SHP77 treated with DMSO at 0.1 percent for 48 hours (cell line): ENCODE measurements around the gene POLE.

Source experiments
- DNase-seq: peaks from one replicate; lab custom pipeline; 2025; lab: John Stamatoyannopoulos, UW

Gene POLE

DNA sequence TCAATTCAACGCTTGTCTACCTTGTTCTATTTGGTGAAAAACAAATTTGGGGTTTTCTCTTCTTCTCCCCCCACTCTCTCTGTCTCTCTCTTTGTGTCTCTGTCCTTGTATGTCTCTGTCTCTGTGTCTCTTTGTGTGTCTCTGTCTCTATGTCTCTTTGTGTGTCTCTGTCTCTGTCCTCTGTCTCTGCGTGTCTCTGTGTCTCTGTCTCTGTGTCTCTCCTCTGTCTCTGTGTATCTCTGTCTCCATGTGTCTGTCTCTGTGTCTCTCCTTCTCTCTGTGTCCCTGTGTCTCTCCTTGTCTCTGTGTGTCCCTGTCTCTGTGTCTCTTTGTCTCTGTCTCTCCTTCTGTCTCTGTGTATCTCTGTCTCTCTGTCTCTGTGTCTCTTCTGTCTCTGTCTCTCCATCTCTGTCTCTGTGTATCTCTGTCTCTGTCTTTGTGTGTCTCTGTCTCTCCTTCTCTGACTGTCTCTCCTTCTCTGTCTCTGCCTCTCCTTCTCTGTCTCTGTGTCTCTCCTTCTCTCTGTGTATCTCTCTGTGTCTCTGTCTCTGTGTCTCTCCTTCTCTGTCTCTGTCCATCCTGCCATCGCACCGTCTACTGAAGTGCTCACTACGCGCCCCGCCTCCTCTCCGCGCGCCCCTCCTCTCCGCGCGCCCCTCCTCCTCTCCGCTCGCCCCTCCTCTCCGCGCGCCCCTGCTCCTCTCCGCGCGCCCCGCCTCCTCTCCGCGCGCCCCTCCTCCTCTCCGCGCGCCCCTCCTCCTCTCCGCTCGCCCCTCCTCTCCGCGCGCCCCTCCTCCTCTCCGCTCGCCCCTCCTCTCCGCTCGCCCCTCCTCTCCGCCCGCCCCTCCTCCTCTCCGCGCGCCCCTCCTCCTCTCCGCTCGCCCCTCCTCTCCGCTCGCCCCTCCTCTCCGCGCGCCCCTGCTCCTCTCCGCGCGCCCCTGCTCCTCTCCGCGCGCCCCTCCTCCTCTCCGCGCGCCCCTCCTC, 89.5 kb downstream of the POLE start:
- DNase-seq: no peak

DNA sequence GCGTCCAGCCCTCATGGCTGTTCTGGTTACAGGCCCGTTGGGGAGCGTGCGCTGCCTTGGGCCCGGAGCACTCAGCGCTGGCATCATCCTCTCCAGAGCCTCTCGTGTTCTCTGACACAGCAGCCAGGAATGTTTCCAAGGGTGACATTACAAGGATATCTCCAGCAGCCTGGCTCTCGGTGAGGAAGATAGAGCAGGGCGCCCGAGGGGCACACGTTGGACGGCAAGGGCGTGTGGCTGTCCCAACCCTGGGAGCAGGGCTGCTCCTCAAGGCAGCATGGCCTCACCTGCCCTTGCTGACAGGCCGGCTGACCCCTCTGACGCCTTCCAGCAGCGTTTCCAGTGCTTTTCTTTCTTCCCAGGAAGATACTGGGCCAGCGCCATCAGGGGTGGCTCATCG, 91.1 kb downstream of the POLE start:
- DNase-seq: no peak

DNA sequence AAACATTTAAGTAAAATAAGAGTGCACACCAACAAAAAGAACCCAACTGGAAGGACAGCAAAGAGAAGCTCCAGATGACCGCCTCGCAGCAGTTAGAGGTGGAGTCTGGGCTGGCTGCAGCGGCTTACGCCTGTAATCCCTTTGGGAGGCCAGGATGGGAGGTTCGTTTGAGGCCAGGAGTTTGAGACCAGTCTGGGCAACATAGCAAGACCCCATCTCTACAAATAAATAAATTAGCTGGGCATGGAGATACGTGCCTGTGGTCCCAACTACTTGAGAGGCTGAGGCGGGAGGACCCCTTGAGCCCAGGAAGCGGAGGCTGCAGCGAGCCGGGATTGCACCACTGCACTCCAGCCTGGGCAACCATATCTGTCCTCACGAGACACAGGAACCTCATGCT, 92.0 kb downstream of the POLE start:
- DNase-seq: no peak

DNA sequence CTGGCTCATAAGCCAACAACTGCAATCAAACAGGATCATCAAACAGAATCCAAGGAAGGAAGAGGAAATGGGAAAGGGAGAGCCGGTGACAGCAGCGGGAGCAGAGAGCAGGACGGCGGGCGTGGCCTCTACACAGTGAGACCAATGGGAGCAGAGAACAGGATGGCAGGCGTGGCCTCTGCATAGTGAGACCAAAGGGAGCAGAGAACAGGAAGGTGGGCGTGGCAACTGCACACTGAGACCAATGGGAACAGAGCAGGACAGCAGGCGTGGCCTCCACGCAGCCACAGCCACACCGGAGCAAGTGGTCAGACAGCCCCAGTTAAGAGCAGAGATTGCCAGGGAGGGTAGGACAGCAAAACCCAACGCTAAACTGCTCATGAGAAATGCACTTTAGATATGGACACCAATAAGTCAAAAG, 93.2 kb downstream of the POLE start:
- DNase-seq: peak; percentile 98

DNA sequence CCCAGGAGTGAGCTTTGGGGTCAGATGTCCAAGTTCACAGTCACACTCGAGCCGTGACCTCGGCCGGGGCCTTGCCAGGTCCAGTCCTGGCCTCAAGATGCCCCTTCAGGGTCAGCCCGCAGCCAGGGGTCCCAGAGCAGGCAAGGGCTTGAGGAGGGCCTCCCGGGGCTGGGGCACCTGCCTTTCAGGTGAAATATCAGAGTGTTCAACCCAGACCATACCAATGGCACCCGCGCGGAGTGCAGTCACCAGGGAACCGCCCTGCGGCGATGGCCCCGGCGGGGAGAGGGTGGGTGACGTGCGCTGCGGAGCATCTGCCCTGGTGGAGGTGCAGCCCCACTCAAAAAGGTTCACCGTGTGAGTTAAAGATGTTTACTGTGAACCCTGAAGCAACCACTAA, 93.6 kb downstream of the POLE start:
- DNase-seq: no peak

DNA sequence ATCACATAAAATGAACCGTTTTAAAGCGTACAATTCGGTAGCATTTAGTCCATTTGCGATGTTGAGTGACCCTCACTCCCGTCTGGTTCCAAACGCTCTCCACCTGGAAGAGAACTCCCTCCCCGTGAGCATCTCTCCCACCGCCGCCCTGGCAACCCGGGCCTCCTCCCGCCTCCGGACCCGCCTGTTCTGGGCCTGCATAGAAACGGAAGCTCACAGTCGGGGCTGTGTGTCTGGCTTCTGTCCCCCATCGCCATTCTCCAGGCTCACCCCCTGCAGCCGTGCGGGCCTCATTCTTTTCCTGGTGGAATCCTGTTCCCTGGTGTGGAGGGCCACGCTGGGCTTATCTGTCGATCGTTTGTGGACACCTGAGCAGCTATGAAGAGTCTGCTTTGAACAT, 94.1 kb downstream of the POLE start:
- DNase-seq: no peak

DNA sequence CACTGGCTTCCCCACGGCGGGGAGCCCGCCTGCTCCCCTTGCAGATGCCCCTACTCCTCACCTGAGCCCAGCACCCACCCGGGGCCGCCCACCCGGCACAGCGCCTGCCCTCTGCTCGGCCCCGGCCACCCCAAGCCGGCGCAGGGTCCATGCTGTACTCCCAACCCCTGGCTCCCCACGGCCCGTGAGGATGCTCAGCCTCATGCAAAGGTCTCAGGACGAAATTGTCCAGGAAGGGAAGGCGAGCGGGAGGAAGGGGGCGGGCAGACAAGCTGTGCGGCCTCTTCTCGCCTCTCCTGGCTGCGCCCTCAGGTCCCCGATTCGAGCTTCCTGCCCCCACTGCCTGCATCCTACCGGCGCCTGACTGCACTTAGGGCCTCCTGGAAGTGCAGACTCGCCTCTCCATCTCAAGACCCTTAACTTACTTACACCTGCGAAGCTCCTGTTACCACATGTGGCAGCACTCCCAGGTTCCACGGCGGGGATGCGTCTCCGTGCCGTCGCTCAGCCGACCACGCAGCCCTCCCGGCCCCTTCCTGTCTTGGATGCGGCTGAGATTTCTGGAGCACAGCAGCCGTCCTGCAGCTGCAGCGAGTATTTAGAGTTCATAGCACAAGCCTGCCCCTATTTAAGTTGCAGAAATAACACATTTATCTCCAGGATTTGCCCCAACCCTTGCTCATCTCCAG, 94.7 kb downstream of the POLE start:
- no peak for DNase-seq

DNA sequence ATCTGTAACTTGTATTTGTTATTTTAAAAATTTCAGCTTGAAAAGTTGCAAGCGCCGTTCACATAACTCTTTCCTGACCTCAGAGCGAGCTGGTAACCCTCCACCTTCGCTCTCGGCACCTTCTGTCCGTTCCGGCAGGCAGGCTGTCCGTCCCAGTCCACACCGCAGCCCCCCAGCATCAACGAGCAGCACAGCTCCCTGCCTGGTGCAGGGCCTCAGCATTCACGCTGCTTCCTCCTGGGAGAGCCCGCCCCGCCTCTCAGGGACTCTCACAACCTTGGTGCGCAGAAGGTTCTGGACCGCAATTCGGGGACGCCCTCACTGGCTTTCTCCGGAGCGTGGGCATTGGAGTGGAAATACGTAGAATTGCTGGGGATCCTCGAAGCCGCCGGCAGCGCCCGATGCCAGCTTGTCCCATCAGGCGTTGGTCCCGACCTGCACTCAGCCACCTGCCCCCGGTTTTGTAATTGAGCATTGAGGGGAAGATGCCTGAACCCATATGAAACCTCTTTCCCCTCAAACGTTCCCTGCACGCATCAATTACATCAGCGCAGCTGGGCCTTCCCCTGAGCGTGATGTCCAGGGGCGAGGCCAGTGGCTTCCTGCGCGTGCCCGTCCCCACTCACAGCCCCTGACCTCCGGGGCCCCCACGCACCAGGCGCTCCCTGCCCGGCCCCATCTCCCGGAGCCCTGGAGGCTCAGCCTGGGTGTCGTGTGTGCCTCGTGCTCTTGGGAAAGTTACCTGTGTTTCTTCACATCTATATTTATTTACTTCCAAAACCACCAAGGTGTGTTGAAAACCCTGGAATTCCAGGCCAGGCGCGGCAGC, 95.8 kb downstream of the POLE start:
- DNase-seq: no peak

DNA sequence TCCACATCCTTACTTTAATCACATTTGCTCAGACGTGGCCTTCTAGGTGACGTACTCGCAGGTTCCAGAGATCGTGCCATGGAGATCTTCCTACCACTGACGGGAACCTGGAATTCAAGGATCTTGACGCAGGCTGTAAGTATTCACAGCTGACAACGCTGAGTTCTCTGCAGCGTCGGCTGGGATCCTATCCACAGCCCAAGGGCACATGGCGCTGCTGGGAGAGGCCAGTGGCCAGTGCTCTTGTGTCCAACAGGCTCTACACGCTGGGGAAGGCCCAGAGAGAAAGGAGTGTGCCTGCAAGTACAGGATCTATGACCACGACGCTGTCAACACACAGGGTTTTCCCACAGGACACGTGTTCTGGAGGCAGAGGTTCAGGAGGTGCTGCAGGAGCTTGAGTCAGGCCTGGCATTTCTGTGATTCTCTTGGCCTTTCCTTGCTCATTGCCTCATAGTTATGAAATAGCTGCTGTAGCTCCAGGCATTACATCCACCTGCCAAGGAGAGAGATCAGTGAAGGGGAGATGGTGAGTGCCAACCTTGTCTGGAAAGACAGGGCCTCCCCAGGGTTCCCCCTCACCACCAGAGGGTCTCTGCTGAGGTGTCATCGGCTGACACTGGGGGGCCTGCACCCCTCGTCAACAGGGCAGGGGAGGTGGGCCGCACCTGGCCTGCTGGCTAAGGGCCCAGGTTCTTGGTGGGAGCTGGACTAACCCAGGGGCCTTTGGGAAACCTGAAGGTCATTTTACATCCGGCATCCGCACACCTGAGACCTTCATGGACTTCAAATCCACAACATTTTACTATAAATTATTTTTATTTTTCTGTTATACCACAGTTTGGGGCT, 98.1 kb downstream of the POLE start:
- DNase-seq: no peak

DNA sequence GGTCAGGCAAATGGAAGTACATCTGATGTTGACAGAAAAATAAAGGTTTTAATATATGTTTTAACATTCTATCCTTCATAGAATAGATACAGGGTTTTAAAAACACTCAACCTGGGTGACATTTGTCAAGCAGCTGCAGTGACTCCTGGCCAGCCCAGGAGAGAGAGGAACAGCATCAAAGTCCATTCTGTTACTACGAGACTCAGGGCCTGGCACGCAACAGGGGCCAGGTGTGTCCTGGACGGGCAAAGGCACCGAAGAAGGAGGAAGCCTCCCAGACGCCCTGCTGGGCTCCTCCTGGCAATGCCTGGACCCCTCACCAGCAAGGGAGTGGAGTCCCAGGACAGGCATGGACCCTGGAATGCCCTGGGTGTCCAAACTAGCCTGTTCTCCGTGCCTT, 98.8 kb downstream of the POLE start:
- no peak for DNase-seq

DNA sequence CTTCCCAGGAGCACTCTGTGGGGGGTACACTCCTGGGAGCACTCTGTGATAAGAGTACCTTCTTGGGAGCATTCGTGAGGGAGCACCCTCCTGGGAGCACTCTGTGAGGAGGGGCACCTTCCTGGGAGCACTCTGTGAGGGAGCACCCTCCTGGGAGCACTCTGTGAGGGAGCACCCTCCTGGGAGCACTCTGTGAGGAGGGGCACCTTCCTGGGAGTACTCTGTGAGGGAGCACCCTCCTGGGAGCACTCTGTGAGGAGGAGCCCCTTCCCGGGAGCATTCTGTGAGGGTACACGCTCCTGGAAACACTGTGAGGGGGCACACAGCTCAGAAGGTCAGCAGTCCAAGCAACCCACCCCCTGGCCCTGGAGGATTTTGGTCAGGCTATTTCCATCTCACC, 99.4 kb downstream of the POLE start:
- DNase-seq: no peak

DNA sequence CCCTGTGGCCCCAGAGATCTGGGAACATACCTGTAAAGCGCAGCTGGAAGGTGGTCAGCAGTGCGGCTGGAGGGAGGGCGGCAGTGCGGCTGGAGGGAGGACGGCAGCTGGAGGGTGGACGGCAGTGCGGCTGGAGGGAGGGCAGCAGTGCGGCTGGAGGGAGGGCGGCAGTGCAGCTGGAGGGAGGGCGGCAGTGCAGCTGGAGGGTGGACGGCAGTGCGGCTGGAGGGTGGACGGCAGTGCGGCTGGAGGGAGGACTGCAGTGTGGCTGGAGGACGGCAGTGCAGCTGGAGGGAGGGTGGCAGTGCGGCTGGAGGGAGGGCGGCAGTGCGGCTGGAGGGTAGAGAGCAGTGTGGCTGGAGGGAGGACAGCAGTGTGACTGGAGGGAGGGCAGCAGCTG, 100.2 kb downstream of the POLE start:
- no peak for DNase-seq

DNA sequence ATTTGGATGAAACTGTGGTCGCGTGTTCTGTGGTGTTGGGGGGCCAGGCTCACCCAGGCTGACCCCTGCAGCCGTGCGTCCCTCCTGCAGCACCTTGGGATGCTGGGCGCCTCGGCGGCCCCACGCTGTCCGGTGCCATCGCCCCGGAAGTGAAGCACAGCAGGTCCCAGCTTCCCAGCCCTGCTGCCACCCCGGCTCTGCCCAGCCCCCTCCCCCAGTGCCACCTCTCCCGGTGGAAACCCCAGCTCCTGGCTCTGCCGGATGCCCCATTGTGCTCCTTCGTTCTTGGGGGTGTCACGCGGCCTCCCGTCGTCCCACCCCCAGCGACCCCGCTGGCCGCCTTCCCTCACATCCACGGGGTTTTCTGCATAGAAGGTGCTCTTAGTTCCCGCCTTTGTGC, 102.0 kb downstream of the POLE start:
- no peak for DNase-seq

DNA sequence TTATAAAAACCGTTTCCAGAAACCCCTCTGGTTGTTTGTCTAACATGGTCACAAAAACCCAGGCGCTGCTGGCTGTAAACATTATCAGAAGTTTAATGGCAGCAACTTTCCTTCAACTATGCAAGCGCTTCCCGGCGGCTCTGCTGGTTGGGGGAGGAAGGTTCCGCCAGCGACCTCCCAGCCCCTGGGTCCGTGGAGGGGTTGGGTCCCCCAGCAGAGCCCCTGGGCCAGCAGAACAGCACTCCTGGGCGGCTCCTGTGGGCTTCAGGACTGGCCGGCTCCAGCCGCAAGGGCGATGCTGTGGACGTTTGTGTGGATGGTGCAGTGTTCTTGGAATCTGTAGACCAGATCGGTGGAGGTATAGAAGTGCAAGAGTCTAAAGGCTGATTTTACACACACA, 102.7 kb downstream of the POLE start:
- DNase-seq: no peak

DNA sequence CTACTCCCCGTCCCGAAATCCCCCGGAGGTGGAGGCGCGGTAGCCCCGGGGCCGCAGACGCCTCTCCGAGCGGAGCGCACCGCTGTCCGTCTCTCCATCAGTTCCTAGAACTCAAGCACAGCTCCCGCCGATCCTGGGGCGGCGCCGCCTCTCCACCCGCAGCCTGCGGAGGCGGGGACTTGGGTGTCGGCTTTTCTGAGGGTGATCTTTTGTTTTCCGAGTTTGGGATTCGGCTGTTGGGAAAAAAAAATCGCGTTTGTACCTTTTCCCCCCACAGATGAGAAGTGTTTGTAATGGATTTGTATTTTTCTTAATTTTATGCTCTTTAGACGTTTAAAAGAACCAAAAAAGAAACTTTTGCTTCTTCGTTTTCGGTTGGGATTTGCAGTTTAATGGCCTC, 103.4 kb downstream of the POLE start:
- DNase-seq: no peak

DNA sequence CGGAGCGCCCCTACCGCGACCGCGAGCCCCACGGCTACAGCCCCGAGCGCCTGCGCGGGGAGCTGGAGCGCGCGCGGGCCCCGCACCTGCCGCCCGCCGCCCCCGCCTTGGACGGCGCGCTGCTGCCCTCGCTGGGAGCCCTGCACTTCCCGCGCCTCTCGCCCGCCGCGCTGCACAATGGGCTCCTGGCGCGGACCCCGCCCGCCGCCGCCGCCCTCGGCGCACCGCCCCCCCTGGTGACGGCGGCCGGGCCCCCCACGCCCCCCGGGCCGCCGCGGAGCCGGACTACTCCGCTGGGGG, 103.8 kb downstream of the POLE start:
- DNase-seq: no peak

DNA sequence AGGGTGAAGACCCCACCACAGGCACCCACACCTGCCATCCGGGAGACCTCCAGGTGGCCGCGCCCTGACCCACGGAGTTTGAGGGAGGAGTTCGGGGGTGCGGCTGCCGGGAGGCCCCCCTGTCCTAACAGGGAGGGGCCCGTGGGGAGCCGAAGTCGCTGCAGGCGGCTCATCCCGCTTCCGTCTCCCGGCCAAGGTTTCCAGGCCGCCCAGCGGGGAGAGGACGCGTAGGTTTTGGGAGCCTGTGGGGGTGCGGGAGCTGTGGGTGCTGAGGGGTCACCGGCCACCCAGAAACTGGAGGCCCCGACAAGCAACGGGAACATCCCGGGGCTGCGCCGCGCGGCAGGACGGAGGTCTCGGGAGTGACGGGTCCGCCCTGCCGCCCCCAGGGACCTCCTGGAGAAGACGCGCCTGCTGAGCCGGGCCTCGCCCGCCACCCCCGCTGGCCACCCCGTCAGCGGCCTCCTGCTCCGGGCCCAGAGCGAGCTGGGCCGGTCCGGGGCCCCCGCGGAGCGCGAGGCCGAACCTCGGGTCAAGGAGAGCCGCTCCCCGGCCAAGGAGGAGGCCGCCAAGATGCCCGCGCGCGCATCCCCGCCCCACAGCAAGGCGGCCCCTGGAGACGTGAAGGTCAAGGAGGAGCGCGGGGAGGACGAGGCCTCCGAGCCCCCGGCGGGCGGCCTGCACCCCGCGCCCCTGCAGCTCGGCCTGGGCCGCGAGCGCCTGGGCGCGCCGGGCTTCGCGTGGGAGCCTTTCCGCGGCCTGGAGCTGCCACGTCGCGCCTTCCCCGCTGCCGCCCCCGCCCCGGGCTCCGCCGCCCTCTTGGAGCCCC, 104.3 kb downstream of the POLE start:
- DNase-seq: no peak

DNA sequence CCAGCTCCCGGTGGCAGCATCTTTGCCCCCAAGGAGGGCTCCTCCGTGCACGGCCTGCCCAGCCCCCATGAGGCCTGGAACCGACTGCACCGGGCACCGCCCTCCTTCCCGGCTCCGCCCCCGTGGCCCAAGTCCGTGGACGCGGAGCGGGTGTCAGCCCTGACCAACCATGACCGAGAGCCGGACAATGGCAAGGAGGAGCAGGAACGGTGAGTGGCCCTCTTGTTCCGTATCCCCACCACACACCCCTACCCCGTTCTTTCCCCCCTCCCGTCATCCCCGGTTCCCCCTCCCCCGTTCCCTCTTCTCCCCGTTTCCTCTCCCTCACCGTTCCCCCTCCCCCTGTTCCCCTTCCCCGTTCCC, 105.1 kb downstream of the POLE start:
- DNase-seq: no peak

DNA sequence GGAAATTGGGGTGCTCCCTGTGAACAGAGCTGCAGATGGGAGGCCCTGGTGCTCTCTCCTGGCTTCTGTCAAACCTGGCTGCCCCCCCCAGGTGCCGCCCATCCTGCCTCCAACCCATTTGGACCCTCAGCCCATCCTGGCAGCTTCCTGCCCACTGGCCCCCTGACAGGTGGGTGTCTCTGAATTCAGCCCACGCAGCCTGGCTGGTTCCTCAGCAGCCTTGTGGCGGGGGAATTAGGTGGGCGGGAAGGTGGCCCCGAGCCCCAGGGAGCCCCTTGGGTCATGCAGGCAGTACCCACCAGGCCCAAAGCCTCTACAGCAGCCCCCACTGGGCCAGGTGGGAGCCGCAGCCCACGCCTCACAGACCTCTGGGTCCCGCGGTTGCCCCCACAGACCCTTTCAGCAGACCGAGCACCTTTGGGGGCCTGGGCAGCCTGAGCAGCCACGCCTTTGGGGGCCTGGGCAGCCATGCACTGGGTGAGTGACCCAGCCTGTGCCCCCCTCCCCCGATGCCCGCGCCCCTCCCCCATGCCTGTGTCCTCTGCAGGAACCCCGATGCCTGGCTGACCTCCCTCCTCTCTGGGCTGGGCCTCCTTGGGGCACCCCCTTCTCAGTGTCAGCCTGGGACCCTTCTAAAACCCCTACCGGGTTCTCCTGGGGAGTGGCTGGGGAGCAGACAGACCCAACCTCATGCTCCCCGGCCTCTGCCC, 105.6 kb downstream of the POLE start:
- DNase-seq: no peak

DNA sequence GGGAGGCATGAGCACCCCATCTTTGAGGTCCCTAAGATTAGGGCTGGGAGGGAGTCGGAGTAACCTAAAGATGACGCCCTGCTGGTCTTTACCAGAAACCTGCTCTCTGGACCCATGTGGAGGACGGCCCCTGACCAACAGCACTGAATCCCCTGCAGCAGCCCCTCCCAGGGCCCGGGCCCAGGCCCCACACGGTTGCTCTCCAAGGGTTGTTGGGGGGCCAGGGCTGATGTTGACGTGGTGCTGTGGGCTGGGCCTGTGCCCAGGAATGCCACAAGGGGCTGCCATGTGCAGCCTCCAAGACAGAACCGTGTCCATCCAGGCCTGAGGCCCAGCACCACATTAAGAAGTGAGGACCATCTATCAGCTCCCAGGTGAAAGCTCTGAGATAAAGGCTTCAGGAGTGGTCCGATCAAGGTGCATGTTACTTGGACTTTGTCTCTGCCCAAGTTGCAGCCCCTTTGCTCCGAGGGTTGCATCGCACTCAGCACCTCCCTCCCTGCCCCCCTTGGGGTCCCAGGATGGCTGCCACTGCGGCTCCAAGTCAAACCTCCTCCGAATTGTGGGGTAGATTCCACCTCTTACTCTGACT, 106.3 kb downstream of the POLE start:
- no peak for DNase-seq
